HEK293T (cell line): ENCODE measurements around the gene TMCC2.

Experiments
- ARNT ChIP-seq: fragments of 450-650 bp; IDR thresholded peaks from 2 replicates; pipeline ENCODE4 v1.6.1; 2017; ENCODE audit warnings: mild to moderate bottlenecking
- BHLHE40 ChIP-seq: fragments of 450-650 bp; IDR thresholded peaks from 2 replicates; pipeline ENCODE4 v1.6.1; 2016; ENCODE audit warnings: mild to moderate bottlenecking, moderate library complexity, borderline replicate concordance
- CTBP1 ChIP-seq: fragments of 450-650 bp; IDR thresholded peaks from 2 replicates; pipeline ENCODE4 v1.6.1; 2016; ENCODE audit warnings: borderline replicate concordance
- ELF4 ChIP-seq: fragments of 450-650 bp; IDR thresholded peaks from 2 replicates; pipeline ENCODE4 v1.6.1; 2017; ENCODE audit warnings: antibody characterized with exemption
- FOXA1 ChIP-seq: fragments of 450-650 bp; IDR thresholded peaks from 2 replicates; pipeline ENCODE4 v1.6.1; 2016; ENCODE audit warnings: mild to moderate bottlenecking
- FOXK2 ChIP-seq: fragments of 450-650 bp; IDR thresholded peaks from 2 replicates; pipeline ENCODE4 v1.6.1; 2016; ENCODE audit warnings: mild to moderate bottlenecking
- FOXM1 ChIP-seq: fragments of 450-650 bp; IDR thresholded peaks from 2 replicates; pipeline ENCODE4 v1.6.1; 2017; ENCODE audit warnings: mild to moderate bottlenecking, borderline replicate concordance
- L3MBTL2 ChIP-seq: fragments of 450-650 bp; conservative IDR thresholded peaks from 2 replicates; pipeline ENCODE4 v1.6.1; 2016; ENCODE audit warnings: mild to moderate bottlenecking
- SP1 ChIP-seq: fragments of 450-650 bp; IDR thresholded peaks from 2 replicates; pipeline ENCODE4 v1.6.1; 2017
- SUZ12 ChIP-seq: fragments of 450-650 bp; IDR thresholded peaks from 2 replicates; pipeline ENCODE4 v1.6.1; 2016; ENCODE audit warnings: mild to moderate bottlenecking
- ZNF384 ChIP-seq: fragments of 450-650 bp; IDR thresholded peaks from 2 replicates; pipeline ENCODE4 v1.6.1; 2016

- no peak for TF ChIP-seq ARNT
- no peak for TF ChIP-seq FOXM1
- no peak for TF ChIP-seq BHLHE40
- no peak for TF ChIP-seq SUZ12
- no peak for TF ChIP-seq CTBP1
- TF ChIP-seq FOXK2, result no peak
- no peak for TF ChIP-seq FOXA1
- TF ChIP-seq SP1, result no peak
- no peak for TF ChIP-seq ELF4
- no peak for TF ChIP-seq ZNF384
- TF ChIP-seq L3MBTL2, result no peak
Measured at GRCh38 chr1:205287767-205288559, 60.2 kb downstream of the TMCC2 start.
